ENCODE results near the gene IGFLR1. TPM values are rescaled to one million over a fixed set of nuclear protein-coding genes. Genes with fewer than 3 reads are reported as not detected.
"Not testable (repeated sequence)": the region's sequence is repeated elsewhere in the genome, so short reads cannot be mapped to it uniquely, and the experiment has no call there.

The IGFLR1 gene
- total and polyA plus RNA-seq, 4 donors, result 3.1 to 10.9 (median 6.1) TPM

DNA sequence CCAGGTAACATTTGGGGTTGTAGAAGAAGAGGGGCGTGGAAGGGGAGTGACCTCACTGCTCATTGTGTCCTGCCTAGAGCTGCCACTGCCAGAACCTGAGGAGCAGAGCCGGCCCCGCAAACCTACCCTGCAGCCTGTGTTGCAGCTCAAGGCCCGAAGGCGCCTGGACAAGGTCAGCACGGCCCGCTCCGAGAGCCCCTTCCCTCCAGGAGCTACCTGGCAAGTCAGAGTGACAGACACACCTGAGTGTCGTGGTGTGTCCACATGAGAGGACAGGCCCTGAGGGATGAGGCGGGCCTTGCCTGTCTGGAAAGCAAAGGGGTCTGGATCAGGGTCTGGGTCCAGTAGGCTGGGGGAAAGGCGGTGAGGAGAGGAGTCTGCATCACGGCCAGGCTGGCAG lies 17.7 kb downstream of the IGFLR1 start:
- 96% methylated on average over 11 of the region's 12 CpGs for WGBS (ENCODE audit: insufficient coverage)
- no peak for DNase-seq (ENCODE audit: low read depth in 4 of 6, low spot score in 6 of 6)
- Histone ChIP-seq H3K27me3 (ENCODE audit: control insufficient read depth, insufficient read depth, low read length) (no peaks in the 10 kb centered on the region), H3K9me3 (ENCODE audit: control insufficient read depth, insufficient read depth, low read length) (no peaks in the 10 kb centered on the region), H3K4me1 (ENCODE audit: control insufficient read depth, insufficient read depth, low read length) (peaks cover 4% of the 10 kb centered on the region), H3K4me3 (ENCODE audit: low read depth, low read length) (no peak overlapping the region), H3K36me3 (ENCODE audit: control insufficient read depth, insufficient read depth, low read length) (peaks cover 98% of the 10 kb centered on the region), H3K27ac (ENCODE audit: low read depth, low read length) (no peak overlapping the region)

DNA sequence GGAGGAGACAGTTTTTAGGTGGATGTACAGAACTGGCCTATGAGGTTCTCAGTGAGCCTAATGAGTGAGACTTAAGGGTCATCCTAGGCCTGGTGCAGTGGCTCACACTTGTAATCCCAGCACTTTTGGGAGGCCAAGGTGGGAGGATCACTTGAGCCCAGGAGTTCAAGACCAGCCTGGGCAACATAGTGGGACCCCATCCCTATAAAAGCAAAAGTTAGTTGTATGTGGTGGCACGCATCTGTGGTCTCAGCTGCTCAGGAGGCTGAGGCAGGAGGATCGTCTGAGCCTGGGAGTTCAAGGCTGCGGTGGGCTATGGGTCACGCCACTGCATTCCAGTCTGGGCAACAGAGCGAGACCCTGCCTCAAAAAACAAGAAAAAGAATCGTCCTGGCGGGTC lies 18.1 kb downstream of the IGFLR1 start:
- not testable (repeated sequence) for H3K27me3 ChIP-seq (ENCODE audit: control insufficient read depth, insufficient read depth, low read length); H3K4me1 ChIP-seq (ENCODE audit: control insufficient read depth, insufficient read depth, low read length)
- WGBS (ENCODE audit: insufficient coverage), result 97% methylated on average over 7 of the region's 7 CpGs

DNA sequence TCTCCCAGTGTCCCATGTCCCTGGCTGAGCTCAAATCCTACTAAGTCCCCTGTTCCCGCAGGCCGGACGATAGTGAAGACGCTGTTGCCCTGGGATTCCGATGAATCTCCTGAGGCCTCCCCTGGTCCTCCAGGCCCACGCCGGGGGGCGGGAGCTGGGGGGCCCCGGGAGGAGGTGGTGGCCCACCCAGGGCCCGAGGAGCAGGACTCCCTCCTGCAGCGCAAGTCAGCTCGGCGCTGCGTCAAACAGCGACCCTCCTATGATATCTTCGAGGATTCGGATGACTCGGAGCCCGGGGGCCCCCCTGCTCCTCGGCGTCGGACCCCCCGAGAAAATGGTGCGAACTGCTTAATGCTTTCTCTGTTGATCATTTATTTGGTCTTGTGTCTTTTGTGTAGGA lies 18.6 kb downstream of the IGFLR1 start:
- no peak overlapping the region for H3K27ac ChIP-seq (ENCODE audit: low read depth, low read length)
- DNase-seq (ENCODE audit: low read depth in 4 of 6, low spot score in 6 of 6), result no peak

More for the DNA sequence above, 18.1 kb downstream of the IGFLR1 start:
- DNase-seq (ENCODE audit: low read depth in 4 of 6, low spot score in 6 of 6); H3K4me3 ChIP-seq (ENCODE audit: low read depth, low read length); H3K27ac ChIP-seq (ENCODE audit: low read depth, low read length); H3K9me3 ChIP-seq (ENCODE audit: control insufficient read depth, insufficient read depth, low read length): not testable (repeated sequence)
- peaks cover 98% of the 10 kb centered on the region for H3K36me3 ChIP-seq (ENCODE audit: control insufficient read depth, insufficient read depth, low read length)

DNA sequence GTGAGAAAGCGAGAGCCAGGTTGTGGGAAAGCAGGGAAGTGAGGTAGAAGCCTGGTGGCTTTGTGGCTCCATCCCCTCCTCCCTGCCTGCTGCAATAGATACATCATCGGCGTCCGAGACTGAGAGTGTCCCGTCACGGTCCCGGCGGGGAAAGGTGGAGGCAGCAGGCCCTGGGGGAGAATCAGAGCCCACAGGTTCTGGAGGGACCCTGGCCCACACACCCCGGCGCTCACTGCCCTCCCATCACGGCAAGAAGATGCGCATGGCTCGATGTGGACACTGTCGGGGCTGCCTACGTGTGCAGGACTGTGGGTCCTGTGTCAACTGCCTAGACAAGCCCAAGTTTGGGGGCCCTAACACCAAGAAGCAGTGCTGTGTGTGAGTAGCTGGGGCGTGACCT lies 19.4 kb downstream of the IGFLR1 start:
- H3K27me3 ChIP-seq (ENCODE audit: control insufficient read depth, insufficient read depth, low read length), result no peaks in the 10 kb centered on the region
- 100% methylated on average over 7 of the region's 16 CpGs for WGBS (ENCODE audit: insufficient coverage)
- H3K36me3 ChIP-seq (ENCODE audit: control insufficient read depth, insufficient read depth, low read length), result peaks cover 87% of the 10 kb centered on the region

More for the DNA sequence above, 18.6 kb downstream of the IGFLR1 start:
- WGBS (ENCODE audit: insufficient coverage), result 93% methylated on average over 24 of the region's 24 CpGs
- peaks cover 95% of the 10 kb centered on the region for H3K36me3 ChIP-seq (ENCODE audit: control insufficient read depth, insufficient read depth, low read length)
- no peaks in the 10 kb centered on the region for H3K27me3 ChIP-seq (ENCODE audit: control insufficient read depth, insufficient read depth, low read length)
- no peaks in the 10 kb centered on the region for H3K9me3 ChIP-seq (ENCODE audit: control insufficient read depth, insufficient read depth, low read length)
- no peak overlapping the region for H3K4me3 ChIP-seq (ENCODE audit: low read depth, low read length)
- H3K4me1 ChIP-seq (ENCODE audit: control insufficient read depth, insufficient read depth, low read length), result peaks cover 13% of the 10 kb centered on the region

DNA sequence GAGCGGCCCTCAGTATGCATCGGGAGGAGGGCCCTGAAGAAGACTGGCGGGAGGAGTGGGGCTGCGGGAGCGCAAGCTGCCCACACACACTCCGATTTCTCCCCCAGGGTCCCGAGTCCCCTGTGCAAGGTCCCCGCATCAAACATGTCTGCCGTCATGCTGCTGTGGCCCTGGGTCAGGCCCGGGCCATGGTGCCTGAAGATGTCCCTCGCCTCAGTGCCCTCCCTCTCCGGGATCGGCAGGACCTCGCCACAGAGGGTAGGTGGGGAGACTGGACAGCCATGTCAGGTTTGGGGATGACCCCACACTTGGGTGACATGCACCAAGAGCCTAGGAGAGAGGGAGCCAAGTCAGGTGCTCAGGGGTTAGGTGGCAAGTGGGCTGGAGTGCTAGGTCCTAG lies 19.8 kb downstream of the IGFLR1 start:
- Histone ChIP-seq H3K36me3 (ENCODE audit: control insufficient read depth, insufficient read depth, low read length) (peaks cover 83% of the 10 kb centered on the region), H3K27ac (ENCODE audit: low read depth, low read length) (no peak overlapping the region), H3K4me3 (ENCODE audit: low read depth, low read length) (no peak overlapping the region), H3K9me3 (ENCODE audit: control insufficient read depth, insufficient read depth, low read length) (no peaks in the 10 kb centered on the region), H3K27me3 (ENCODE audit: control insufficient read depth, insufficient read depth, low read length) (no peaks in the 10 kb centered on the region), H3K4me1 (ENCODE audit: control insufficient read depth, insufficient read depth, low read length) (peaks cover 16% of the 10 kb centered on the region)
- no peak for DNase-seq (ENCODE audit: low read depth in 4 of 6, low spot score in 6 of 6)
- WGBS (ENCODE audit: insufficient coverage), result 96% methylated on average over 13 of the region's 14 CpGs

More for the DNA sequence above, 19.4 kb downstream of the IGFLR1 start:
- no peak for DNase-seq (ENCODE audit: low read depth in 4 of 6, low spot score in 6 of 6)
- Histone ChIP-seq H3K27ac (ENCODE audit: low read depth, low read length) (no peak overlapping the region), H3K4me3 (ENCODE audit: low read depth, low read length) (no peak overlapping the region), H3K4me1 (ENCODE audit: control insufficient read depth, insufficient read depth, low read length) (peaks cover 16% of the 10 kb centered on the region), H3K9me3 (ENCODE audit: control insufficient read depth, insufficient read depth, low read length) (no peaks in the 10 kb centered on the region)

DNA sequence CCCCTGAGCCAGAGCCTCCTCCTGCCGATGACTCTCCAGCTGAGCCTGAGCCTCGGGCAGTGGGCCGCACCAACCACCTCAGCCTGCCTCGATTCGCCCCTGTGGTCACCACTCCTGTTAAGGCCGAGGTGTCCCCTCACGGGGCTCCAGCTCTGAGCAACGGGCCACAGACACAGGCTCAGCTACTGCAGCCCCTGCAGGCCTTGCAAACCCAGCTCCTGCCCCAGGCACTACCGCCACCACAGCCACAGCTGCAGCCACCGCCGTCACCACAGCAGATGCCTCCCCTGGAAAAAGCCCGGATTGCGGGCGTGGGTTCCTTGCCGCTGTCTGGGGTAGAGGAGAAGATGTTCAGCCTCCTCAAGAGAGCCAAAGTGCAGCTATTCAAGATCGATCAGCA lies 20.9 kb downstream of the IGFLR1 start:
- Histone ChIP-seq H3K9me3 (ENCODE audit: control insufficient read depth, insufficient read depth, low read length) (no peaks in the 10 kb centered on the region), H3K4me3 (ENCODE audit: low read depth, low read length) (no peak overlapping the region), H3K27ac (ENCODE audit: low read depth, low read length) (no peak overlapping the region), H3K27me3 (ENCODE audit: control insufficient read depth, insufficient read depth, low read length) (no peaks in the 10 kb centered on the region), H3K36me3 (ENCODE audit: control insufficient read depth, insufficient read depth, low read length) (peaks cover 73% of the 10 kb centered on the region), H3K4me1 (ENCODE audit: control insufficient read depth, insufficient read depth, low read length) (peaks cover 22% of the 10 kb centered on the region)
- WGBS (ENCODE audit: insufficient coverage), result 96% methylated on average over 15 of the region's 16 CpGs
- DNase-seq (ENCODE audit: low read depth in 4 of 6, low spot score in 6 of 6), result no peak

DNA sequence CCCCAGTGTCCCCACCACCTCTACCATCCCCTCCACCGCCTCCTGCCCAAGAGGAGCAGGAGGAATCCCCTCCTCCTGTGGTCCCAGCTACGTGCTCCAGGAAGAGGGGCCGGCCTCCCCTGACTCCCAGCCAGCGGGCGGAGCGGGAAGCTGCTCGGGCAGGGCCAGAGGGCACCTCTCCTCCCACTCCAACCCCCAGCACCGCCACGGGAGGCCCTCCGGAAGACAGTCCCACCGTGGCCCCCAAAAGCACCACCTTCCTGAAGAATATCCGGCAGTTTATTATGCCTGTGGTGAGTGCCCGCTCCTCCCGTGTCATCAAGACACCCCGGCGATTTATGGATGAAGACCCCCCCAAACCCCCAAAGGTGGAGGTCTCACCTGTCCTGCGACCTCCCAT lies 21.6 kb downstream of the IGFLR1 start:
- peaks cover 30% of the 10 kb centered on the region for H3K4me1 ChIP-seq (ENCODE audit: control insufficient read depth, insufficient read depth, low read length)
- no peak for DNase-seq (ENCODE audit: low read depth in 4 of 6, low spot score in 6 of 6)
- peaks cover 66% of the 10 kb centered on the region for H3K36me3 ChIP-seq (ENCODE audit: control insufficient read depth, insufficient read depth, low read length)
- H3K9me3 ChIP-seq (ENCODE audit: control insufficient read depth, insufficient read depth, low read length), result no peaks in the 10 kb centered on the region
- 89% methylated on average over 15 of the region's 17 CpGs for WGBS (ENCODE audit: insufficient coverage)
- H3K4me3 ChIP-seq (ENCODE audit: low read depth, low read length), result no peak overlapping the region
- H3K27ac ChIP-seq (ENCODE audit: low read depth, low read length), result no peak overlapping the region
- H3K27me3 ChIP-seq (ENCODE audit: control insufficient read depth, insufficient read depth, low read length), result no peaks in the 10 kb centered on the region

DNA sequence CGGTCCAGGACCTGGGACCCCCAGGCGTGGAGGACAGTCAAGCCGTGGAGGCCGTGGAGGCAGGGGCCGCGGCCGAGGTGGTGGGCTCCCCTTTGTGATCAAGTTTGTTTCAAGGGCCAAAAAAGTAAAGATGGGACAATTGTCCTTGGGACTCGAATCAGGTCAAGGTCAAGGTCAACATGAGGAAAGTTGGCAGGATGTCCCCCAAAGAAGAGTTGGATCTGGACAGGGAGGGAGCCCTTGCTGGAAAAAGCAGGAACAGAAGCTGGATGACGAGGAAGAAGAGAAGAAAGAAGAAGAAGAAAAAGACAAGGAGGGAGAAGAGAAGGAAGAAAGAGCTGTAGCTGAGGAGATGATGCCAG lies 22.1 kb downstream of the IGFLR1 start:
- no peak overlapping the region for H3K27ac ChIP-seq (ENCODE audit: low read depth, low read length)
- no peak for DNase-seq (ENCODE audit: low read depth in 4 of 6, low spot score in 6 of 6)
- no peaks in the 10 kb centered on the region for H3K27me3 ChIP-seq (ENCODE audit: control insufficient read depth, insufficient read depth, low read length)
- peaks cover 35% of the 10 kb centered on the region for H3K4me1 ChIP-seq (ENCODE audit: control insufficient read depth, insufficient read depth, low read length)
- no peak overlapping the region for H3K4me3 ChIP-seq (ENCODE audit: low read depth, low read length)
- peaks cover 65% of the 10 kb centered on the region for H3K36me3 ChIP-seq (ENCODE audit: control insufficient read depth, insufficient read depth, low read length)
- 94% methylated on average over 9 of the region's 9 CpGs for WGBS (ENCODE audit: insufficient coverage)
- no peaks in the 10 kb centered on the region for H3K9me3 ChIP-seq (ENCODE audit: control insufficient read depth, insufficient read depth, low read length)

DNA sequence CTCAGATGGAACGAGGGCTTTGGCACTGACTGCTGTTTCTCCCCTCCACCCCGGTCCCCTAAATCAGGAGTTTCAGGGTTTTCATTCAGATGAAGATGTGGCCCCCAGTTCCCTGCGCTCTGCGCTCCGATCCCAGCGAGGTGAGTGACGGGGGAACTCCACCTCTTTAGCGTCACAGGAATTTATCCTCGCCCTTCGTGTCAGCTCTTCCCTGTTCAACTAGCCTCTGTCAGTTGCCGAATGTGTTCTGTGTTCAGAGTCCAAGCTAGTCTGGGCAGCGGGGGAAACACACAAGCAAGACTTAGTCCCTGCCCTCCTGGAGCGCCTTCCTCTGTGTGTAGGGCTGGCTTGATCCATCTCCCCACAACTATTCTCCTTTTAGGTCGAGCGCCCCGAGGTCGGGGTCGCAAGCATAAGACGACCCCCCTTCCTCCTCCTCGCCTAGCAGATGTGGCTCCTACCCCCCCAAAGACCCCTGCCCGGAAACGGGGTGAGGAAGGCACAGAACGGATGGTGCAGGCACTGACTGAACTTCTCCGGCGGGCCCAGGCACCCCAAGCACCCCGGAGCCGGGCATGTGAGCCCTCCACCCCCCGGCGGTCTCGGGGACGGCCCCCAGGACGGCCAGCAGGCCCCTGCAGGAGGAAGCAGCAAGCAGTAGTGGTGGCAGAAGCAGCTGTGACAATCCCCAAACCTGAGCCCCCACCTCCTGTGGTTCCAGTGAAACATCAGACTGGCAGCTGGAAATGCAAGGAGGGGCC lies 22.7 kb downstream of the IGFLR1 start:
- DNase-seq (ENCODE audit: low read depth in 4 of 6, low spot score in 6 of 6), result no peak
- Histone ChIP-seq H3K4me1 (ENCODE audit: control insufficient read depth, insufficient read depth, low read length) (peaks cover 40% of the 10 kb centered on the region), H3K9me3 (ENCODE audit: control insufficient read depth, insufficient read depth, low read length) (no peaks in the 10 kb centered on the region), H3K27me3 (ENCODE audit: control insufficient read depth, insufficient read depth, low read length) (no peaks in the 10 kb centered on the region), H3K27ac (ENCODE audit: low read depth, low read length) (no peak overlapping the region), H3K4me3 (ENCODE audit: low read depth, low read length) (no peak overlapping the region), H3K36me3 (ENCODE audit: control insufficient read depth, insufficient read depth, low read length) (peaks cover 63% of the 10 kb centered on the region)
- 91% methylated on average over 21 of the region's 32 CpGs for WGBS (ENCODE audit: insufficient coverage)

DNA sequence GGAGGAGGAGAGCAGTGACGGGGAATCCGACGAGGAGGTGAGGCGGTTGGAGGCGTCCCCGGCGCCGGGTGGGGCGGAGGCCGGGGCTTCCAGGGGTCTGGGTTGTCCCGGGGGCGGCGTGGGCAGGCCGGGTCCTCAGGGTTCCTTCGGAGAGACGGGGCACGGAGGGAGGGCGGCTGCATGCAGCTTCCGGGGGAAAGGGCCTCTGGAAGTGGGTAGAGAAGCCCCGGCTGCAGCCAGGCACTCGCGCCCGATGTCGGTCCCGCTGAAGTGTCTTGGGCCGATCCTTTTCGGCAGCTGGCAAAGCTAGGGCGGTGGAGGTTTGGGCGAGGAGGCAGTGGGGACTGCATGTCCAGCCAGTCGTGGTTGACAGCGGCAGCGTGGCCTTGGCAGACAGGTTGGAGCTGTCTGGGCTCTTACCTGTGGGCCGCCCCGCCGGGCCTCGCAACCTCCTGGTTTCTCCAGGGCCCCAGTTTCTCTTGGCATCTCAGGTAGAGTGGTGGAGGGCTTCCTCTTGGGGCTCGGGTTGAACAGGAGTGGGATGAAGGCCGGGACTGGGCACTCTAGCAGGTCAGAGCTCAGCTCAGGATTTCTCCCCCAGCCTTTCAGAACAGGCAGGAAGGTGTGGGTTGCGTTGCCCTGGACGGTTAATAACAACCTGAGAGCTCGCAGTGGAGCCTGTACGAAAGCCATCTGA lies 23.8 kb downstream of the IGFLR1 start:
- 1% methylated on average over 42 of the region's 42 CpGs for WGBS (ENCODE audit: insufficient coverage)
- peak in 2 of 6 donors; percentile 12 to 39 for DNase-seq (ENCODE audit: low read depth in 4 of 6, low spot score in 6 of 6)
- Histone ChIP-seq H3K9me3 (ENCODE audit: control insufficient read depth, insufficient read depth, low read length) (no peaks in the 10 kb centered on the region), H3K27me3 (ENCODE audit: control insufficient read depth, insufficient read depth, low read length) (no peaks in the 10 kb centered on the region), H3K36me3 (ENCODE audit: control insufficient read depth, insufficient read depth, low read length) (peaks cover 53% of the 10 kb centered on the region), H3K4me1 (ENCODE audit: control insufficient read depth, insufficient read depth, low read length) (peaks cover 42% of the 10 kb centered on the region), H3K27ac (ENCODE audit: low read depth, low read length) (peak overlapping the region; percentile 25), H3K4me3 (ENCODE audit: low read depth, low read length) (peak overlapping the region; percentile 65)

Data from spinal cord (tissue), 10 donors.